Peyer's patch (tissue), 4 donors: ENCODE results near the gene MYPN. TPM values are rescaled to one million over a fixed set of nuclear protein-coding genes. Genes with fewer than 3 reads are reported as not detected.
A peak's percentile ranks its signal among the peaks of the same experiment; 100 is the strongest.

Source experiments
- DNase-seq, 3 donors: peaks; one replicate each; pipeline ENCODE4 v3.0.0-alpha.2; 2017 to 2019
- H3K27ac ChIP-seq, 4 donors: fragments of 200-600 bp; sonication (generic); one replicate each; pipeline ENCODE4 v1.5.1; 2016 to 2019
- H3K27me3 ChIP-seq, 2 donors: fragments of 200-600 bp; sonication (generic); one replicate each; pipeline ENCODE4 v1.5.1; 2019
- H3K36me3 ChIP-seq, 3 donors: fragments of 200-600 bp; sonication (generic); one replicate each; pipeline ENCODE4 v1.5.1; 2016 to 2019
- H3K4me1 ChIP-seq, 4 donors: fragments of 200-600 bp; sonication (generic); one replicate each; pipeline ENCODE4 v1.5.1; 2016 to 2019
- H3K4me3 ChIP-seq, 4 donors: fragments of 200-600 bp; sonication (generic); 1 replicate in 3 of 4; 2 replicates in 1 of 4; pipeline ENCODE4 v1.5.1; 2016 to 2019; ENCODE audit warnings: mild to moderate bottlenecking in 1 of 4
- H3K9me3 ChIP-seq, 4 donors: fragments of 200-600 bp; sonication (generic); one replicate each; pipeline ENCODE4 v1.5.1; 2016 to 2019; ENCODE audit warnings: mild to moderate bottlenecking in 1 of 4
- CTCF ChIP-seq, 6 experiments: fragments of 450-650 bp in 4 of 6; fragments of 200-600 bp in 2 of 6; sonication (generic) in 1 of 6; IDR thresholded peaks; one replicate each; pipeline ENCODE4 v1.5.1; 2017 to 2019; ENCODE audit warnings: antibody characterized with exemption in 6 of 6, mild to moderate bottlenecking in 3 of 6, moderate library complexity in 1 of 6
- POLR2A ChIP-seq, 2 donors: fragments of 450-650 bp; IDR thresholded peaks; one replicate each; pipeline ENCODE4 v1.5.1; 2017; ENCODE audit warnings: antibody characterized with exemption in 2 of 2, mild to moderate bottlenecking in 2 of 2, moderate library complexity in 2 of 2
- total RNA-seq, 4 donors: library from RNA; depleted of rRNA; stranded (reverse); fragments of >200 nt; gene quantifications; one replicate each; pipeline ENCODE4 v1.1.0, GENCODE V29; 2016

The MYPN gene
- total RNA-seq, 4 donors from 2014 or later: 0.13 TPM; not detected in 3

GRCh38 chr10:68121852-68122251 is 12.6 kb downstream of the MYPN start:
- no peak for DNase-seq
- Histone ChIP-seq H3K4me1 (no peaks in the 10 kb centered on the region), H3K9me3 (no peaks in the 10 kb centered on the region), H3K27ac (no peak overlapping the region), H3K27me3 (no peaks in the 10 kb centered on the region), H3K4me3 (no peak overlapping the region), H3K36me3 (no peaks in the 10 kb centered on the region)
- no peak for TF ChIP-seq POLR2A (IDR thresholded peaks at IDR 0.05)
- no peak for TF ChIP-seq CTCF (IDR thresholded peaks at IDR 0.05)

GRCh38 chr10:68124718-68125117 is 15.4 kb downstream of the MYPN start:
- Histone ChIP-seq H3K9me3 (no peaks in the 10 kb centered on the region), H3K27ac (peak overlapping the region in 1 of 4 donors; percentile 18), H3K27me3 (no peaks in the 10 kb centered on the region), H3K4me3 (no peak overlapping the region), H3K4me1 (no peaks in the 10 kb centered on the region), H3K36me3 (no peaks in the 10 kb centered on the region)
- no peak for DNase-seq
- TF ChIP-seq CTCF (IDR thresholded peaks at IDR 0.05): no peak
- no peak for TF ChIP-seq POLR2A (IDR thresholded peaks at IDR 0.05)

- peak overlapping the region in 2 of 4 donors; percentile 18 to 57 for H3K27ac ChIP-seq
- no peaks in the 10 kb centered on the region for H3K4me1 ChIP-seq
- no peak for TF ChIP-seq CTCF (IDR thresholded peaks at IDR 0.05)
- no peak for TF ChIP-seq POLR2A (IDR thresholded peaks at IDR 0.05)
These were observed 16.5 kb downstream of the MYPN start for GRCh38 chr10:68125772-68126171.

GRCh38 chr10:68128015-68128414 is 18.7 kb downstream of the MYPN start:
- no peaks in the 10 kb centered on the region for H3K4me1 ChIP-seq
- H3K4me3 ChIP-seq: no peak overlapping the region
- H3K27me3 ChIP-seq: no peaks in the 10 kb centered on the region
- H3K36me3 ChIP-seq: no peaks in the 10 kb centered on the region
- H3K9me3 ChIP-seq: no peaks in the 10 kb centered on the region
- DNase-seq: no peak
- H3K27ac ChIP-seq: no peak overlapping the region
- TF ChIP-seq CTCF (IDR thresholded peaks at IDR 0.05) (no peak), POLR2A (IDR thresholded peaks at IDR 0.05) (no peak)

More at GRCh38 chr10:68125772-68126171, 16.5 kb downstream of the MYPN start:
- Histone ChIP-seq H3K36me3 (no peaks in the 10 kb centered on the region), H3K4me3 (no peak overlapping the region), H3K9me3 (no peaks in the 10 kb centered on the region), H3K27me3 (no peaks in the 10 kb centered on the region)
- peak in 1 of 3 donors; percentile 68 for DNase-seq

- DNase-seq: no peak
- no peaks in the 10 kb centered on the region for H3K9me3 ChIP-seq
- TF ChIP-seq POLR2A (IDR thresholded peaks at IDR 0.05) (no peak), CTCF (IDR thresholded peaks at IDR 0.05) (no peak)
- H3K27me3 ChIP-seq: no peaks in the 10 kb centered on the region
- peaks cover 0 to 13% (median 0%) of the 10 kb centered on the region in 4 donors for H3K4me1 ChIP-seq
- no peak overlapping the region for H3K4me3 ChIP-seq
- no peaks in the 10 kb centered on the region for H3K36me3 ChIP-seq
- no peak overlapping the region for H3K27ac ChIP-seq
These were observed 23.1 kb downstream of the MYPN start for GRCh38 chr10:68132391-68132790.

- H3K27ac ChIP-seq: no peak overlapping the region
- H3K4me1 ChIP-seq: peaks cover 0 to 13% (median 0%) of the 10 kb centered on the region in 4 donors
- no peak for DNase-seq
- H3K36me3 ChIP-seq: no peaks in the 10 kb centered on the region
- no peaks in the 10 kb centered on the region for H3K9me3 ChIP-seq
- H3K4me3 ChIP-seq: no peak overlapping the region
- no peak for TF ChIP-seq POLR2A (IDR thresholded peaks at IDR 0.05)
- TF ChIP-seq CTCF (IDR thresholded peaks at IDR 0.05): no peak
- H3K27me3 ChIP-seq: no peaks in the 10 kb centered on the region
These were observed 24.2 kb downstream of the MYPN start for GRCh38 chr10:68133523-68133922.
